ENCODE measurements around the gene AK8. TPM values are rescaled to one million over a fixed set of nuclear protein-coding genes. Genes with fewer than 3 reads are reported as not detected.

The AK8 gene
- total and polyA plus RNA-seq, 9 donors, result 0.23 to 0.89 (median 0.58) TPM

DNA sequence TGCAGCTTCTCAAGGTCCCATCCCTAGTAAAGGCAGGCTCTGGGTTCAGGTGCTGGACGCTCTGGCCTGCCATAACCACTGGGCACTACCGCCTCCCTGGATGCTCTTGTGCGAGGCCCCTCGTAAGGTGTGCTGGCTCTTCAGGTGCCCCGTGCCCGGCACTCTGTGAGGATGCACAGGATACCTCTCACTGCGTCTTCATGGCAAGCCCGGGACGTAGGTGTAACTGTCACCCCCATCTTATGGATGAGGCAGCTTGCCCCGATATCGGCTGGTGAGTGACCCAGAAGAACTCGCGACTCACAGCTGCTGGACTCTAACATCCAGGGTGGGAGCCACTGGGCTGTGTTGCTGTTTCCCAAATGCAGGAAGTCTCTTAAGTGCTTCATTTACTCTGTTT, 128.8 kb downstream of the AK8 start:
- Histone ChIP-seq H3K27ac (ENCODE audit: low read length) (no peak overlapping the region), H3K4me1 (ENCODE audit: control insufficient read depth, insufficient read depth, low read length) (peaks cover 31% of the 10 kb centered on the region), H3K27me3 (ENCODE audit: control insufficient read depth, insufficient read depth, low read length) (peaks cover 19% of the 10 kb centered on the region), H3K4me3 (ENCODE audit: low read length) (no peak overlapping the region), H3K36me3 (ENCODE audit: control insufficient read depth, insufficient read depth, low read length) (no peaks in the 10 kb centered on the region), H3K9me3 (replicated peaks; ENCODE audit: control insufficient read depth, low read depth, low read length) (no peaks in the 10 kb centered on the region)
- no peak for DNase-seq
- WGBS (ENCODE audit: insufficient coverage), result 84% methylated on average over 11 of the region's 13 CpGs

DNA sequence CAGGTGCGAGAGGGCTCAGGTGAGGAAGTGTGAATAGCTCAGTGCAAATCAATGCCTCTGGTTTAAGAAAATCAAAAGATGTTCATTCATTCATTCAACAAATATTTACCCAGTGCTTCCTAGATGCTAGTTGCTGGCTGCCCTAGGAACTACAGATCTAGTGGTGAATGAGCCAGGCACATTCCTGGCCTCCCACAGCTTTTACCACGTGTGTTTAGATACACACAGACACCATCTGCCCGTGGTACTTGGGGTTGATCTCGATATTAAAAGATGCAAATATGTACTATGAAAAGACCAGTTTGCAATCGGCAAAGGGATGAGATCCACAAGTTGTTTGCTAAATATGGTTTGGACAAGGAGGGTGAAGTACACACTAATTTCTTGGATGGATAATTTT, 129.6 kb downstream of the AK8 start:
- WGBS (ENCODE audit: insufficient coverage), result 71% methylated on average over 2 of the region's 5 CpGs
- H3K4me1 ChIP-seq (ENCODE audit: control insufficient read depth, insufficient read depth, low read length), result peaks cover 36% of the 10 kb centered on the region
- no peak overlapping the region for H3K4me3 ChIP-seq (ENCODE audit: low read length)
- no peaks in the 10 kb centered on the region for H3K36me3 ChIP-seq (ENCODE audit: control insufficient read depth, insufficient read depth, low read length)
- no peak overlapping the region for H3K27ac ChIP-seq (ENCODE audit: low read length)
- H3K27me3 ChIP-seq (ENCODE audit: control insufficient read depth, insufficient read depth, low read length), result peaks cover 28% of the 10 kb centered on the region
- no peaks in the 10 kb centered on the region for H3K9me3 ChIP-seq (replicated peaks; ENCODE audit: control insufficient read depth, low read depth, low read length)
- no peak for DNase-seq

DNA sequence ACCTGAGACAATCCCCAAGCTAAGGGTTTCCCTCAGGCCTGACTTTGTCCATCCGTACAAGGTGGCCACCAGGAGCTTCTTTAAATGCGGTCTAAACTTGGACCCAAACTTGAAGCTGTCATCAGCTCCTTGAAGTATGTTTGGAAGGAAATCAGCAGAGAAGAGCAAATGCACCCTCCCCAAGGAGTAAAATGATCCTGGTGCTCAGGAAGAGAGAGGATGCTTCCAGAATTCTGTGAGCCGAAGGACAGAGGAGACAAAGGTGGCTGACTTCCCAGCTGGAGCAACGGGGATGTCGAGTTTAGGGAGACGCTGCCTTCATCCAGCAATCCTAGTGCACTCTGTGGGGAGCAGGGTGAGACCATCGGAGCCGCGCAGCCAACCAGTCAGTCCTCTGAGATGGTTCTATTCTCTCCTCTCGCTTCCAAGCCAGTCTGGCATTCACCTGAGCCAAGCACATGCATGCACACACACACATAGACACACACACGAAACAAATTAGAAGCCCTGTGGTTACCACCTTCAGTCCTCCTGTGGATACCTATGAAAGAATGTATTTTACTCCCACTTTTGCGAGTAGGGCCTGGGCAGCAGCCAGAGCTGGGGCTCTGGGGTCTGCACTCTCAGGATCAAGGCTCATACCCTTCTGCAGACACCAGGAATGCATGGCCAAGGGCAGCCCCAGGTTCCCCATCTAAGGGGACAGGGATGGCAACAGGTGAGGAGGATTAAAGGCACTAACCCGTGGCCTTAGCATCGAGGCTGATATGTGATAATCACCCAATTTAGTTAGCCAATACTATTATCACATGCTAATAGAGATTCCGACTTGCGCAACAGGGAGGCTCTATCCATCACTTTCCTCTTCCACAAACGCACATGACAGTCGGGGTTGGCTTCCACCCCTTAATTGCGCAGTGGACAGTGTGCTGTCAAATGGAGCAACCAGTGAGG, 132.1 kb downstream of the AK8 start:
- WGBS (ENCODE audit: insufficient coverage), result 40% methylated on average over 12 of the region's 19 CpGs
- no peaks in the 10 kb centered on the region for H3K9me3 ChIP-seq (replicated peaks; ENCODE audit: control insufficient read depth, low read depth, low read length)
- no peaks in the 10 kb centered on the region for H3K36me3 ChIP-seq (ENCODE audit: control insufficient read depth, insufficient read depth, low read length)
- peaks cover 48% of the 10 kb centered on the region for H3K27me3 ChIP-seq (ENCODE audit: control insufficient read depth, insufficient read depth, low read length)
- peak; percentile 62 for DNase-seq
- H3K27ac ChIP-seq (ENCODE audit: low read length), result no peak overlapping the region
- H3K4me3 ChIP-seq (ENCODE audit: low read length), result no peak overlapping the region
- peaks cover 38% of the 10 kb centered on the region for H3K4me1 ChIP-seq (ENCODE audit: control insufficient read depth, insufficient read depth, low read length)

DNA sequence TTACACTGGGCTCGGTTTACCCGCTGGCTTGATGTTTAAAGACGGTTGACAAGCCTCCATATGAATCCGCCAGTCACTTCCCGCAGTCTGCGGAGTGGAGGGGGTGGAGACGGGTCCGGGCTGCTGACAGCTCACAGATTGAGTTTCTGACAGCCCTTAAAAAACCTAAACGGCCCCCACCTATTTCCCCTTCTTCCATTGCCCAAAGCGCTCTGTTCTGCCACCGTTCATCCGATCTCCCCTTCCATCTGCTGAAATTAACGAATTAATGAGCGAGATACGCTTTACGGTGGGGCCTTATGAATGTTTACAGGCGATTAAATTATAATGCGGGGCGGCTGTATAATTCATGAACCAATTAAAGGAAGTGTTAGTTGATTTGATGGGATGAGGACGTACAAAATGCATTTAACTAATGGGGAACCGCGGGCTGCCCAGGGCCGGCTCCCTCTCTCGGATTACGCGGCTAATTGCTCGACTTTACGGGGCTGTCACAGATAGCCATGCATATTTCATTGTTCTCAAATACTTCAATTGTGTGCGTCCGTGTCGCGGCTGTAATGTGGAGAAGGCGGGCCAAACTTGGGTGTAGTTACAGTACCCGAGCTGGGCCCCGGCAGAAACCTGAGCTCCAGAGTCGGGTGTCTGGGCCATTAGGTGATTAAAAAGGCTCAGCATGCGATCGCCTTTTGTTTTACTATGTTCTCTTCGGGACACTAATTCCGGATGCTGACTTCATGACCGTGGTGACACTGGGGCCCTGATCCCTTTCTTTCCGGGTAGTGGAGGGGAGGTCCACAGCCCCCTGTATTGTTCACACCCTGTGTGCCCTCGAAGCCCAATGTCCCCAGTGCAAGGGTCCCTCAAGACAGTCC, 133.0 kb downstream of the AK8 start:
- Histone ChIP-seq H3K4me1 (ENCODE audit: control insufficient read depth, insufficient read depth, low read length) (peaks cover 38% of the 10 kb centered on the region), H3K4me3 (ENCODE audit: low read length) (peak overlapping the region; percentile 3), H3K27me3 (ENCODE audit: control insufficient read depth, insufficient read depth, low read length) (peaks cover 50% of the 10 kb centered on the region), H3K9me3 (replicated peaks; ENCODE audit: control insufficient read depth, low read depth, low read length) (no peaks in the 10 kb centered on the region), H3K27ac (ENCODE audit: low read length) (no peak overlapping the region), H3K36me3 (ENCODE audit: control insufficient read depth, insufficient read depth, low read length) (no peaks in the 10 kb centered on the region)
- WGBS (ENCODE audit: insufficient coverage), result 4% methylated on average over 15 of the region's 43 CpGs
- DNase-seq, result peak; percentile 56

DNA sequence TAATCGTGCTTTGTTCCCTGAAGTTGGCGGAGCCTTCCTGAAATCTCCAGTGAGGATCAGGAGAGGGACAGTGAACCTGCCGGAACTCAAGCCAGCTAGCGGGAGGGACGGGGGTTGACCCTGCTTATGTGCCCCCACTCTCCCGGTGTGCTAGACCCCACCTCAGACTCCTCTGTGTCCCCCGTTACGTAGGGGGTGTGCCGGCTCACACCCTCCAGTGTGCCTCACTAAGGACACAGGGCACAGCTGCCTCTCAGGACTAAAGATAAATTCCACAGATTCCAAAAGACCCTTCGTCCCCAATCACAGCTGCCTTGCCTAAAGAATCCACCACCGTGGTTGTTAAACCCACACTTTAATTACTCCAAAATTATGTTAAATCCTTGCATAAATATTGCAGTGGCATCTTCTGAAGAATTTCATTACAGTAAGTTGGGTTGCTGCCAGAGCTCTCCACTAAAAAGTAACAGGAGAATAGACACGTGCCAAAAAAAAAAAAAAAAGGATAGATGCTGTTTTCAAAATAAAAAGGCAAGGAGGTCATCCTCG, 134.1 kb downstream of the AK8 start:
- peak; percentile 19 for DNase-seq
- H3K9me3 ChIP-seq (replicated peaks; ENCODE audit: control insufficient read depth, low read depth, low read length), result no peaks in the 10 kb centered on the region
- H3K27me3 ChIP-seq (ENCODE audit: control insufficient read depth, insufficient read depth, low read length), result peaks cover 50% of the 10 kb centered on the region
- WGBS (ENCODE audit: insufficient coverage), result 20% methylated on average over 6 of the region's 13 CpGs
- H3K4me3 ChIP-seq (ENCODE audit: low read length), result no peak overlapping the region
- no peaks in the 10 kb centered on the region for H3K36me3 ChIP-seq (ENCODE audit: control insufficient read depth, insufficient read depth, low read length)
- peaks cover 38% of the 10 kb centered on the region for H3K4me1 ChIP-seq (ENCODE audit: control insufficient read depth, insufficient read depth, low read length)
- H3K27ac ChIP-seq (ENCODE audit: low read length), result no peak overlapping the region

DNA sequence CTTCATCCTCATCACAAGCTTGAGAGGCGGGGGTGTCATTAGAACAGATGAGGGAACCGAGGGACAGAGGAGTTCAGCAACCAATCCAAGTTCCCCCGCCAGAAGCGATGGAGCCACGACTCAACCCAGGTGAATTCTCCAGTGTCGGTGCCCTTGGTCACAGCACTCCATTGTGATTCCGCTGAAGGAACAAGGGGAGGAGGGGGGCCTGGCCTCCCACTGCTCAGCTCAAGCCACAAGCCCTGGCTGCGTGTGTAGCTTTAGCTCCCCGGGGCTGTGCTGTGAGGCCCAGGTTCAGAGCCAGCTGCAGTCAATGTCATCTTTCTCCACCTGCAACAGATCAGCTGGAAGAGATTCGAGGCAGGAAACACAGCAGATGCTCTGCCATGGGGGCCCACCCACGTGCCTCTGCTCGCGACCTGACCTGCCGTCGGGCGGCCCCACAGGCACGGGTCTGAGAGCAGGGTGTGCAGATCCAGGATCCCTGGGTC, 135.2 kb downstream of the AK8 start:
- H3K27me3 ChIP-seq (ENCODE audit: control insufficient read depth, insufficient read depth, low read length), result peaks cover 50% of the 10 kb centered on the region

DNA sequence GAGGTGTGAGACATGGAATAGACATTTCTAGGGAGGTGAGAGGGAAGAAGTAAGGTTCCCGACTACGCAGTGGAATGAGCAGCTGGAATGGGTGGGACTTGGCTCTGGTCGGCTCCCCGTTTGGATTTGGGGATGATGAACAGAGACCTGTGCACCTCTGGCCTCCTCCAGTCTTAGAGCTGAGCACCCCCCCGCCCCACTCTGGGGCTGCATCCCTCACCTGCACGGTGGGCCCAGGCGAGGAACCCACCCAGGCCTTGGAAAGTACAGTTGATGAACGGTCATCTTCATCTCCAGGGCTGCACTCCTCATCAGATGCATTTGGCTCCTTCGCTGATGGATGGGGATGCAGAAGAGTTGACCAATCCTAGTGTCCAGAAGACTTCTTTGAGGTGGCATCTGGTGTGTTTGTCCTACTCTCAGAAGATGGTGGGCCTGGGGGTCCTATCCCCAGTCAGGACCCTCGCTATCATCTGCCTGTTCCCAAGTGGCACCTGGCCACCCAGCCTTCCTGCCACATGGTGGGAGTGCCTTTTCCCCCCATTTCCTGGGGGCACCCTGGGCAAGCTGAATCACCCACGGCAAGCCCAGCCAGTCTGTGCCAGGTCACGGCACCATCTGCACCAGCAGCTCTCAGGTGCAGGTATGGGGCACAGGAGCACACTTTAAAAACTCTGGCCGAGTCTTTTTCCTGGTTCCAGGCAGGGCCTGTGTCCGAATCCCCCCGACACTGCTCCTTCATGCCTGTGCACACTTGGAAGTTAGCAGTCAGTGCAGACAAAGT, 137.4 kb downstream of the AK8 start:
- WGBS (ENCODE audit: insufficient coverage), result 92% methylated on average over 10 of the region's 15 CpGs
- peaks cover 33% of the 10 kb centered on the region for H3K4me1 ChIP-seq (ENCODE audit: control insufficient read depth, insufficient read depth, low read length)
- peaks cover 43% of the 10 kb centered on the region for H3K27me3 ChIP-seq (ENCODE audit: control insufficient read depth, insufficient read depth, low read length)
- no peaks in the 10 kb centered on the region for H3K36me3 ChIP-seq (ENCODE audit: control insufficient read depth, insufficient read depth, low read length)
- no peak overlapping the region for H3K27ac ChIP-seq (ENCODE audit: low read length)
- H3K9me3 ChIP-seq (replicated peaks; ENCODE audit: control insufficient read depth, low read depth, low read length), result no peaks in the 10 kb centered on the region
- H3K4me3 ChIP-seq (ENCODE audit: low read length), result no peak overlapping the region
- no peak for DNase-seq

More for the DNA sequence above, 135.2 kb downstream of the AK8 start:
- no peaks in the 10 kb centered on the region for H3K36me3 ChIP-seq (ENCODE audit: control insufficient read depth, insufficient read depth, low read length)
- WGBS (ENCODE audit: insufficient coverage), result 20% methylated on average over 16 of the region's 17 CpGs
- H3K4me3 ChIP-seq (ENCODE audit: low read length), result no peak overlapping the region
- DNase-seq, result peak; percentile 68
- peaks cover 38% of the 10 kb centered on the region for H3K4me1 ChIP-seq (ENCODE audit: control insufficient read depth, insufficient read depth, low read length)
- no peak overlapping the region for H3K27ac ChIP-seq (ENCODE audit: low read length)
- no peaks in the 10 kb centered on the region for H3K9me3 ChIP-seq (replicated peaks; ENCODE audit: control insufficient read depth, low read depth, low read length)

DNA sequence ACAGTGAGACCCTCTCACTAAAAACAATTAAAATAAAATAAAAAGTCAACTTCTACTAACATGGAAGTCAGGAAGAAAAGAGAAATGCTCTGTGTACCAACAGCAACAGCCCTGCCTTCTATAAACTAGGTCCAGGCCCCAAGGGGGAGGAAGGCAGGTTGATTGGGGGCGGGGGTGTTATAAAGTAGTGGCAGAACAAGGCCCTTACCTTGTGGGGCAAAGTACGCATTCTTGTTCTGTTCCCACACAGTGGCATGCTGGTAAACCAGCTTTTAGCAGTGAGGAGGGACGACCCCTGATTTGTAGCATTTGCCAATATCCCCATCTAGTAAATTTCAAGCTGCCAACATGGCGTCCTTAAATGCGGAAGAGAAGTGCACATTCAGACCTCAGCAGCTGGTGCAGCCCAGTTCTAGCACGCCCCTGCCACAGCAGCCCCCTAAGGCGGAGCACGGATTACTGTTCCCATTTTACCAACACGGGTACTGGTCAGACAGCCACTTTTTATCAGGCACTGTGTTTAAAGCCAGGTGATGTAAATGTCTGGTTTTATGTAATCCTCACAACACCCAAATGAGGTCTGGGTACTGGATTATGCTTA, 138.3 kb downstream of the AK8 start:
- DNase-seq, result no peak
- H3K4me3 ChIP-seq (ENCODE audit: low read length), result no peak overlapping the region
- no peaks in the 10 kb centered on the region for H3K9me3 ChIP-seq (replicated peaks; ENCODE audit: control insufficient read depth, low read depth, low read length)
- 98% methylated on average over 4 of the region's 9 CpGs for whole genome bisulfite sequencing (ENCODE audit: insufficient coverage)
- peaks cover 34% of the 10 kb centered on the region for H3K27me3 ChIP-seq (ENCODE audit: control insufficient read depth, insufficient read depth, low read length)
- H3K27ac ChIP-seq (ENCODE audit: low read length), result no peak overlapping the region
- no peaks in the 10 kb centered on the region for H3K36me3 ChIP-seq (ENCODE audit: control insufficient read depth, insufficient read depth, low read length)
- H3K4me1 ChIP-seq (ENCODE audit: control insufficient read depth, insufficient read depth, low read length), result peaks cover 24% of the 10 kb centered on the region

DNA sequence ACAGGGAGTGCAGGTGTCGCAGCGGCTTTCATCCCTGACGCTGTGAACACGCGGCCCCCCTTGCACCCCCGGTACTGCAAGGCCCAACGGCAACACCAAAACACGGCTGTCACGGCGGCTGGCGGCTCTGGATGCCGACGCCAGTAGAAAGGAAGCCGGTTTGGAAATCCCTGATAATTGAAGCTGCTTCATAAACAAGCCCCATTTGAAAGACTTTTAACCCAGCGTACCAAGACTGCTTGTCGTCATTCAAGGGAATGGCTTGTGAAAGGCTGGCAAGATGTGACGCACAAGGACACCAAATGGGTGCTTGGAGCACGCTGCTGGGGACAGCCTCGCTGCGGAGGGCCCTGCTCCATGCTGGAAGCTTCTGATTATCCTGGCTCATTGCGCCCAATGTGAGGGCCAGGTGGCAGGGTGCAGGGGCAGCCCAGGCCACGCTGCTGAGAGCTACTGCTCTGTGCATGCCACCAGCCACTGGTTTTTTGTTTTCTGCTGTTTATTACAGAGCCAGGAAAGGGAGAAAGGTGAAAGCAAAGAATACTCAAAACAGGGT, 144.7 kb downstream of the AK8 start:
- Histone ChIP-seq H3K9me3 (replicated peaks; ENCODE audit: control insufficient read depth, low read depth, low read length) (no peaks in the 10 kb centered on the region), H3K4me1 (ENCODE audit: control insufficient read depth, insufficient read depth, low read length) (peaks cover 22% of the 10 kb centered on the region), H3K4me3 (ENCODE audit: low read length) (no peak overlapping the region), H3K36me3 (ENCODE audit: control insufficient read depth, insufficient read depth, low read length) (no peaks in the 10 kb centered on the region), H3K27me3 (ENCODE audit: control insufficient read depth, insufficient read depth, low read length) (no peaks in the 10 kb centered on the region), H3K27ac (ENCODE audit: low read length) (peak overlapping the region; percentile 48)
- 34% methylated on average over 18 of the region's 22 CpGs for WGBS (ENCODE audit: insufficient coverage)
- DNase-seq, result no peak
